GM20000 (cell line): ENCODE data around the gene JAKMIP1.

ENCODE experiments used
- DNase-seq: peaks from one replicate; pipeline ENCODE4 v3.0.0; 2012; ENCODE audit warnings: low spot score
- CTCF ChIP-seq: IDR thresholded peaks from 2 replicates; pipeline ENCODE4 v1.5.1; 2012; ENCODE audit warnings: mild to moderate bottlenecking, control low read depth; ENCODE audit errors: extremely low read depth, missing control alignments

The JAKMIP1 gene

GRCh38 chr4:6161921-6162464 is 38.4 kb downstream of the JAKMIP1 start:
- TF ChIP-seq CTCF: no peak
- DNase-seq: no peak

- TF ChIP-seq CTCF: no peak
- DNase-seq: no peak
These were observed 39.8 kb downstream of the JAKMIP1 start for GRCh38 chr4:6160536-6160935.

DNA sequence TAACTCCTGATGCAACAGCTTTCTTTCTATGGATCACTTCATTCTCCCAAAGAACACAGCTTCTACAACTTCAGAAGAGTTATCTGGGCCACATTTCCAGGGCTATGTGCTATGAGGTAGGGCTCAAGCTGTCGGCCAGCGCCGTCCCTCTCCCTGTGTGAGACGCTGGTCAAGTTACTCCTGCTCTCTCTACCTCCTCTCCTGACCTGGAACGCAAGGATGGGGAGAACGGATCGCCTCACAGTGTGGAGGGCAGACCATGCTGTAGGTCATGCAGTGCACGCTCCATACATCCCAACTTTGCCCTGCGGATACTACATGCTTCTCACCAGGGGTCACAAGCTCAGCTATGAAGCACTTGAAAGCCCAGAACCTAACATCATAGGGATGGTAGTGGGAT is 42.4 kb downstream of the JAKMIP1 start:
- DNase-seq: no peak
- TF ChIP-seq CTCF: no peak

DNA sequence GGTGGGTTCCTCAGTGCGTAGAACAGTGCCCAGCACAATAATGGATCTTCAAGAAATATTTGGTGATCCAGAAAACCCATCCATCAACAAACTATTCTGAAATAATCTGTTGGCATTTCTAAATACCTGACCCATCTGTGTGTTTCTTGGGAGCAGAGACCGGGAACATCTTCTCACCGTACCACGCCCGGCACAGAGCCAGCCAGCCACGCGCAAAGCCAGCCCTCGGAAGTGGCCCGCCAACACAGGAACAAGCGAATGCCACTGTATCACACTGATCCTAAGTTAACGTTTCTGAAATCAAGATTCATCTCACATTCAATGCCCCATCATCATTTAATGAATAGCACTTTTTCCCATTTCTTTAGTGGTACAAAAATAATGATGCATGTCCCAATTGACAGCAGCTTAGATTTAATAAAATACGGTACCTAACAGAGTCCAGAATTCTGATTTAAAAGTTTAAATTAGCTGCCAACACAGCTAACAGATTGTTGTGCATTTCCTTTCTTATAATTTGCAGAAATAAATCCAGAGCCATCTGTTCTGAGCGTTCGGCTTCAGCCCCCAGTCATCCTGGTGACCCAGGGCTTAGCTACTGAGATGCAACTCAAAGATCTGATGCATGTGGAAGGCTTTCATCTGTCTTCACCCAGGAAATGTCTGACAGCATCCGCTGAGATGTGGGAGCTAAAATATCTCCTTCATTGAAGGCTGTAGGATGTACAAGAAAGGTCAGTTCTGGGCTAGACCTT is 44.2 kb downstream of the JAKMIP1 start:
- TF ChIP-seq CTCF: no peak
- DNase-seq: no peak

DNA sequence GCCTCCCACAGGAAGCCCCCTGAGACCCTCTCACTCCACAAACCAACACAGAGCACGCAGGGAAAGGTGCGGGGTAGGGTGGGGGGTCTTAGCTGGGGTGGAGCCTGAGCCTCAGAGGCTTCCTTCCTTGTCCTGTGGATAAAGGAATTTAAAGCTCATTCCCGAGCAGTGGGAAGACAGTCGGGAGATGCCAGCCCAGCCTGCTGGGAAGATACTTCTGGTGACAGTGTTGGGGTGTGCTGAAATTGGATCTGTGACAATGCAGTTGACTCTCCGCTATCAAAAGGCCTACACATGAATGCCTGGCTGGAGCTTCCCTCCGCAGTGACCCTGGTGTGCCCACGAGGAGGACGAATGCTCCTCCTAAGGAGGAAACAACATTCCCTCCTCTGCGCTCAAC is 45.5 kb downstream of the JAKMIP1 start:
- TF ChIP-seq CTCF: no peak
- no peak for DNase-seq

GRCh38 chr4:6153874-6154273 is 46.5 kb downstream of the JAKMIP1 start:
- no peak for TF ChIP-seq CTCF
- no peak for DNase-seq

DNA sequence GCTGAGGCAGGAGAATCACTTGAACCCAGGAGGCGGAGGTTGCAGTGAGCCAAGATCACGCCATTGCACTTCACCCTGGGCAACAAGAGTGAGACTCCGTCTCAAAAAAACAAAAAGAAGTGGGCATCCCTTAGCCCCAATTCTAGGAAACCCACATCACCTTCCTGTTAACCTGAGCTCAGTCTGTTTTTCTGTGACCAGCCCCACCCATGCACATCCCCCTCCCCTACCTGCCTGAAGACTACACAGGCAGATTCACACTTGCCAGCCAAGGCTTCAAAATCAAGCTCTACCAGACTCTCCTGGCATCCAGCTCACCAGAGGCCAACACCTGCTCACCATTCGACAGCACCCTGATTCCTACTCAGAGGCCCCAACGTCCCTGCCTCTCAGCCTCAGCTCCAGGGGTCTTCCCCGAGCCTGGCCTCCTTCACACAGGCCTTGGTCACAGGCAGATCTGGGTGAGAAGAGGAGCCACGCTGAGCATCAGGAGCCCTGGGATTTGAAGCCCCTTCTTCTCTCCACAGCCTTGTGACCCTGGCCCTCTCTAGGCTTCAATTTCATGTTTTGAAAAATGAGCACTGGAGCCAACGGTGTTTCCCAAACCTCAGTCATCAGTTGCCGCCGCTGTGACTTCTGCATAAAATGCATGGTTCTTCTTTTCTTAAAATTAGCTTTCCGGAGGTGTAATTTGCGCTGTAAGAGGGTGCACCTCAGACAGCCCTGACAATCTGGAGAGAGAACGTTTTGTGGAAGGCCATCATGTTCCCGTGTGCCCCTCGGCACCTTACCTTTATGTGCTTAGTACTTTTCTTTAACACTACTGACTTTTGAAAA is 47.3 kb downstream of the JAKMIP1 start:
- no peak for TF ChIP-seq CTCF
- DNase-seq: no peak
